OCI-LY1 (cell line): ENCODE data around the gene SGO1.

Source experiments
- H2AFZ ChIP-seq: fragments of 200-600 bp; sonication (generic), shearing (Covaris generic); 2 replicates; pipeline ENCODE4 v1.6.0; 2014; ENCODE audit warnings: antibody characterized with exemption, mild to moderate bottlenecking, low read length
- H3F3A ChIP-seq: fragments of 200-600 bp; sonication (generic), shearing (Covaris generic); 2 replicates; pipeline ENCODE4 v1.6.0; 2014; ENCODE audit warnings: mild to moderate bottlenecking, antibody characterized with exemption, low read length, moderate library complexity; ENCODE audit not compliant: insufficient read depth
- H3K27ac ChIP-seq: fragments of 200-600 bp; sonication (generic); 2 replicates; pipeline ENCODE4 v1.5.1; 2014; ENCODE audit warnings: low read length, mixed run types, mild to moderate bottlenecking, low read depth; ENCODE audit not compliant: poor library complexity, severe bottlenecking
- H3K27me3 ChIP-seq: fragments of 200-600 bp; sonication (generic); 2 replicates; pipeline ENCODE4 v1.6.0; 2014; ENCODE audit warnings: antibody characterized with exemption, mild to moderate bottlenecking, low read length, moderate library complexity; ENCODE audit not compliant: insufficient read depth
- H3K36me3 ChIP-seq: fragments of 200-600 bp; sonication (generic); 2 replicates; pipeline ENCODE4 v1.6.1; 2014; ENCODE audit warnings: mild to moderate bottlenecking, antibody characterized with exemption, low read length, moderate library complexity, mixed read lengths; ENCODE audit not compliant: insufficient read depth
- H3K4me1 ChIP-seq: fragments of 200-600 bp; sonication (generic); 2 replicates; pipeline ENCODE4 v1.5.1; 2014; ENCODE audit warnings: mild to moderate bottlenecking, low read length, moderate library complexity; ENCODE audit not compliant: insufficient read depth, severe bottlenecking
- H3K4me2 ChIP-seq: fragments of 200-600 bp; sonication (generic), shearing (Covaris generic); 2 replicates; pipeline ENCODE4 v1.6.1; 2014; ENCODE audit warnings: low read length
- H3K4me3 ChIP-seq: fragments of 200-600 bp; sonication (generic); 2 replicates; pipeline ENCODE4 v1.5.1; 2014; ENCODE audit warnings: low read length, low read depth, mild to moderate bottlenecking, mixed read lengths; ENCODE audit not compliant: poor library complexity, severe bottlenecking
- H3K79me2 ChIP-seq: fragments of 200-600 bp; shearing (Covaris generic); 2 replicates; pipeline ENCODE4 v1.6.1; 2016; ENCODE audit warnings: mixed run types, low read length, mixed read lengths; ENCODE audit not compliant: insufficient read depth
- H3K9ac ChIP-seq: fragments of 200-600 bp; sonication (generic), shearing (Covaris generic); 2 replicates; pipeline ENCODE4 v1.6.1; 2014; ENCODE audit warnings: mild to moderate bottlenecking, low read length, mixed read lengths
- H3K9me2 ChIP-seq: fragments of 200-600 bp; sonication (generic), shearing (Covaris generic); 2 replicates; pipeline ENCODE4 v1.6.1; 2014; ENCODE audit warnings: low read depth, mild to moderate bottlenecking, low read length, mixed read lengths
- H3K9me3 ChIP-seq: fragments of 200-600 bp; shearing (Covaris generic); 2 replicates; pipeline ENCODE4 v1.6.1; 2014; ENCODE audit warnings: low read length, mixed read lengths
- H4K20me1 ChIP-seq: fragments of 200-600 bp; sonication (generic), shearing (Covaris generic); 2 replicates; pipeline ENCODE4 v1.6.0; 2016; ENCODE audit warnings: mild to moderate bottlenecking, low read length; ENCODE audit not compliant: insufficient read depth
- EZH2 ChIP-seq: fragments of 200-600 bp; sonication (generic), shearing (Covaris generic); IDR thresholded peaks from 2 replicates; pipeline ENCODE4 v1.8.0; 2017; ENCODE audit warnings: borderline replicate concordance, mixed run types, mild to moderate bottlenecking, antibody characterized with exemption, low read length, moderate library complexity, mixed read lengths
- TF ChIP-seq, protein P1 (sequence below): fragments of 200-600 bp; sonication (generic), shearing (Covaris generic); IDR thresholded peaks from 2 replicates; pipeline ENCODE4 v1.5.1; 2017; ENCODE audit warnings: mild to moderate bottlenecking, antibody characterized with exemption, low read length, moderate library complexity, mixed read lengths

Gene SGO1

DNA sequence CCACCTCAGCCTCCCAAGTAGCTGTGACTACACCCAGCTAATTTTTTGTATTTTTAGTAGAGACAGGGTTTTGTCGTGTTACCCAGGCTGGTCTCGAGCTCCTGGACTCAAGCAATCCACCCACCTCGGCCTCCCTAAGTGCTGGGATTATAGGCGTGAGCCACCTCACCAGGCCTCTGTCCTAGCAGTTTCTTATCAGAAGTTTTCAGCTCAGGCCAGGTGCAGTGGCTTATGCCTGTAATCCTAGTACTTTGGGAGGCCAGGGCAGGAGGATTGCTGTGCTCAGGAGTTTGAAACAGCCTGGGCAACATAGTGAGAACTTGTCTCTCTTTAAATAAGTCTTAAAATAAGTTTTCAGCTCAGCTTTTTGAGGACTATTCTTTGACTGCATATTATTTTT is 48.4 kb downstream of the SGO1 start:
- no peaks in the 10 kb centered on the region for H4K20me1 ChIP-seq
- no peak overlapping the region for H3K4me2 ChIP-seq
- no peak overlapping the region for H3K4me3 ChIP-seq
- no peaks in the 10 kb centered on the region for H3K9me2 ChIP-seq
- no peaks in the 10 kb centered on the region for H3K9me3 ChIP-seq
- no peaks in the 10 kb centered on the region for H3K4me1 ChIP-seq
- H3K79me2 ChIP-seq: no peaks in the 10 kb centered on the region
- H2AFZ ChIP-seq: no peak overlapping the region
- TF ChIP-seq EZH2: no peak
- TF ChIP-seq, protein P1, sequence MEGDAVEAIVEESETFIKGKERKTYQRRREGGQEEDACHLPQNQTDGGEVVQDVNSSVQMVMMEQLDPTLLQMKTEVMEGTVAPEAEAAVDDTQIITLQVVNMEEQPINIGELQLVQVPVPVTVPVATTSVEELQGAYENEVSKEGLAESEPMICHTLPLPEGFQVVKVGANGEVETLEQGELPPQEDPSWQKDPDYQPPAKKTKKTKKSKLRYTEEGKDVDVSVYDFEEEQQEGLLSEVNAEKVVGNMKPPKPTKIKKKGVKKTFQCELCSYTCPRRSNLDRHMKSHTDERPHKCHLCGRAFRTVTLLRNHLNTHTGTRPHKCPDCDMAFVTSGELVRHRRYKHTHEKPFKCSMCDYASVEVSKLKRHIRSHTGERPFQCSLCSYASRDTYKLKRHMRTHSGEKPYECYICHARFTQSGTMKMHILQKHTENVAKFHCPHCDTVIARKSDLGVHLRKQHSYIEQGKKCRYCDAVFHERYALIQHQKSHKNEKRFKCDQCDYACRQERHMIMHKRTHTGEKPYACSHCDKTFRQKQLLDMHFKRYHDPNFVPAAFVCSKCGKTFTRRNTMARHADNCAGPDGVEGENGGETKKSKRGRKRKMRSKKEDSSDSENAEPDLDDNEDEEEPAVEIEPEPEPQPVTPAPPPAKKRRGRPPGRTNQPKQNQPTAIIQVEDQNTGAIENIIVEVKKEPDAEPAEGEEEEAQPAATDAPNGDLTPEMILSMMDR: no peak
- peaks cover 20% of the 10 kb centered on the region; the same call in 1 of the 2 replicates for H3K36me3 ChIP-seq
- no peaks in the 10 kb centered on the region for H3K27me3 ChIP-seq
- no peak overlapping the region for H3K27ac ChIP-seq
- no peaks in the 10 kb centered on the region for H3F3A ChIP-seq
- H3K9ac ChIP-seq: no peak overlapping the region

- Histone ChIP-seq H3F3A (no peaks in the 10 kb centered on the region), H2AFZ (no peak overlapping the region), H4K20me1 (no peaks in the 10 kb centered on the region), H3K9me2 (no peaks in the 10 kb centered on the region), H3K9me3 (no peaks in the 10 kb centered on the region), H3K36me3 (peaks cover 15% of the 10 kb centered on the region; the same call in 1 of the 2 replicates), H3K4me1 (no peaks in the 10 kb centered on the region), H3K27ac (no peak overlapping the region), H3K9ac (no peak overlapping the region), H3K4me3 (no peak overlapping the region), H3K4me2 (no peak overlapping the region), H3K79me2 (no peaks in the 10 kb centered on the region), H3K27me3 (no peaks in the 10 kb centered on the region)
- TF ChIP-seq EZH2: no peak
- TF ChIP-seq, protein P1: no peak
These were observed 49.8 kb downstream of the SGO1 start for GRCh38 chr3:20136231-20136630.

DNA sequence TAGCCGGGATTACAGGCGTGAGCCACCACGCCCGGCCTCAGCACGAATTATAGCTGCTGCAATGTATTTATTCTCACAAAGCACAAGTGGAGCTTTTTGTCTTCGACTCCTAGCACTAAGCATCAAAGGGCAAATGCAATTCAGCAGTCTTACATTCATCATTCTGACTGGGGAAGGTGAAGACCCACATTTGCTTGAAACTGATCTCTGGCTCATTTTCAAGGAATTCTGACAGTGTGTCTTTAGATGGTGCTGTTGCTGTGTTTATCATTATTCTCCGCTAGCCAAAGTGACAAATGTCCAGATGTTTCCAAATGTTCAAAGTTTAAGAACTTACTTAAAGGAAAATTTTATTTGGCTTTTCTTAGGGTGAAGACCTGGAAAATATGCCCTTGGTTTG is 55.9 kb downstream of the SGO1 start:
- Histone ChIP-seq H3K36me3 (peaks cover 17% of the 10 kb centered on the region; the same call in 1 of the 2 replicates), H3K27me3 (no peaks in the 10 kb centered on the region), H3K27ac (no peak overlapping the region), H3K4me3 (no peak overlapping the region), H2AFZ (no peak overlapping the region), H3K9me3 (no peaks in the 10 kb centered on the region), H4K20me1 (no peaks in the 10 kb centered on the region), H3K9ac (no peak overlapping the region), H3K4me1 (peaks cover 18% of the 10 kb centered on the region), H3F3A (no peaks in the 10 kb centered on the region), H3K4me2 (no peak overlapping the region), H3K9me2 (no peaks in the 10 kb centered on the region), H3K79me2 (no peaks in the 10 kb centered on the region)
- TF ChIP-seq, protein P1: no peak
- TF ChIP-seq EZH2: no peak
